ENCODE data around the gene SRGAP1. TPM values are rescaled to one million over a fixed set of nuclear protein-coding genes. Genes with fewer than 3 reads are reported as not detected.

Gene SRGAP1
- total and polyA plus RNA-seq, 9 donors = 2.8 to 17.9 (median 8.6) TPM

- Histone ChIP-seq H3K27me3 (no peaks in the 10 kb centered on the region), H3K27ac (no peak overlapping the region), H3K36me3 (no peaks in the 10 kb centered on the region), H3K4me1 (ENCODE audit: insufficient read depth) (no peaks in the 10 kb centered on the region), H3K4me3 (no peak overlapping the region), H3K9me3 (no peaks in the 10 kb centered on the region)
- WGBS, 3 donors = 93 to 97% (median 94%) methylated on average over 6 of the region's 6 CpGs
- TF ChIP-seq POLR2A (IDR thresholded peaks at IDR 0.05) (no peak), CTCF (IDR thresholded peaks at IDR 0.05) (no peak), EP300 (IDR thresholded peaks at IDR 0.05) (no peak)
- intact Hi-C loops (cut with DNase I) = no loop called here
- DNase-seq = no peak
Observed at GRCh38 chr12:63823040-63823439, 21.5 kb upstream of the SRGAP1 start.

GRCh38 chr12:63826006-63826585, 18.4 kb upstream of the SRGAP1 start:
- Histone ChIP-seq H3K9me3 (no peaks in the 10 kb centered on the region), H3K27ac (no peak overlapping the region), H3K27me3 (no peaks in the 10 kb centered on the region), H3K4me3 (no peak overlapping the region), H3K36me3 (no peaks in the 10 kb centered on the region), H3K4me1 (ENCODE audit: insufficient read depth) (no peaks in the 10 kb centered on the region)
- peak in 1 of 5 donors; percentile 27 for DNase-seq
- TF ChIP-seq CTCF (IDR thresholded peaks at IDR 0.05) = peak; percentile 53 to 75 (median 59)
- no peak for TF ChIP-seq POLR2A (IDR thresholded peaks at IDR 0.05)
- TF ChIP-seq EP300 (IDR thresholded peaks at IDR 0.05) = no peak
- intact Hi-C loops (cut with DNase I) = no loop called here
- WGBS, 3 donors = 21 to 31% (median 22%) methylated on average over 4 of the region's 4 CpGs

GRCh38 chr12:63828867-63829266, 15.6 kb upstream of the SRGAP1 start:
- Histone ChIP-seq H3K9me3 (no peaks in the 10 kb centered on the region), H3K4me1 (ENCODE audit: insufficient read depth) (no peaks in the 10 kb centered on the region), H3K27me3 (no peaks in the 10 kb centered on the region), H3K27ac (no peak overlapping the region), H3K36me3 (no peaks in the 10 kb centered on the region), H3K4me3 (no peak overlapping the region)
- DNase-seq = no peak
- 92 to 94% (median 93%) methylated on average over 2 of the region's 2 CpGs for WGBS, 3 donors
- intact Hi-C loops (cut with DNase I) = no loop called here
- TF ChIP-seq EP300 (IDR thresholded peaks at IDR 0.05) (no peak), CTCF (IDR thresholded peaks at IDR 0.05) (no peak), POLR2A (IDR thresholded peaks at IDR 0.05) (no peak)

GRCh38 chr12:63836046-63836445, 8.5 kb upstream of the SRGAP1 start:
- H3K4me1 ChIP-seq (ENCODE audit: insufficient read depth) = no peaks in the 10 kb centered on the region
- H3K9me3 ChIP-seq = no peaks in the 10 kb centered on the region
- no peak overlapping the region for H3K27ac ChIP-seq
- intact Hi-C loops (cut with DNase I) = loop anchor here in 1 of 4 donors (5.0 kb wide), 1 partner anchor 421 kb away; no protein-coding TSS in a partner anchor
- no peak overlapping the region for H3K4me3 ChIP-seq
- no peaks in the 10 kb centered on the region for H3K36me3 ChIP-seq
- H3K27me3 ChIP-seq = no peaks in the 10 kb centered on the region
- no peak for DNase-seq
- TF ChIP-seq CTCF (IDR thresholded peaks at IDR 0.05) (no peak), EP300 (IDR thresholded peaks at IDR 0.05) (no peak), POLR2A (IDR thresholded peaks at IDR 0.05) (no peak)
- 57 to 63% (median 60%) methylated on average over 2 of the region's 2 CpGs for WGBS, 3 donors
